GM23338 (cell line): ENCODE data around the gene EDN1. TPM values are rescaled to one million over a fixed set of nuclear protein-coding genes. Genes with fewer than 3 reads are reported as not detected.

Experiments used
- ATAC-seq: fragments of 200-7000 bp; cut with Tn5 transposase; 3 replicates; pipeline ENCODE4 v1.9.1; 2020
- DNase-seq: peaks from one replicate; pipeline ENCODE4 v3.0.0-alpha.2; 2015; ENCODE audit warnings: low spot score
- H2AFZ ChIP-seq: fragments of 200-600 bp; sonication (generic); 2 replicates; pipeline ENCODE4 v1.8.0; 2016; ENCODE audit warnings: antibody characterized with exemption, mild to moderate bottlenecking, moderate library complexity
- H3F3A ChIP-seq: fragments of 200-600 bp; sonication (generic); replicated peaks from 2 replicates; pipeline ENCODE4 v1.8.0; 2017; ENCODE audit warnings: antibody characterized with exemption, mixed run types, low read depth
- H3K27ac ChIP-seq: fragments of 200-600 bp; sonication (generic); 2 replicates; pipeline ENCODE4 v1.6.1; 2016; ENCODE audit warnings: low read depth
- H3K27me3 ChIP-seq: fragments of 200-600 bp; sonication (generic); 2 replicates; pipeline ENCODE4 v1.8.0; 2016; ENCODE audit warnings: mild to moderate bottlenecking, mixed run types, moderate library complexity; ENCODE audit not compliant: insufficient read depth
- H3K36me3 ChIP-seq: fragments of 200-600 bp; sonication (generic); 2 replicates; pipeline ENCODE4 v1.8.0; 2016; ENCODE audit warnings: mild to moderate bottlenecking; ENCODE audit not compliant: insufficient read depth
- H3K4me1 ChIP-seq: fragments of 200-600 bp; sonication (generic); 2 replicates; pipeline ENCODE4 v1.8.0; 2016; ENCODE audit warnings: mild to moderate bottlenecking, moderate library complexity; ENCODE audit not compliant: insufficient read depth
- H3K4me2 ChIP-seq: fragments of 200-600 bp; sonication (generic); 2 replicates; pipeline ENCODE4 v1.7.1; 2017; ENCODE audit warnings: mixed run types
- H3K4me3 ChIP-seq: fragments of 200-600 bp; sonication (generic); 2 replicates; pipeline ENCODE4 v1.6.1; 2016; ENCODE audit warnings: mixed run types
- H3K79me2 ChIP-seq: fragments of 200-600 bp; sonication (generic); replicated peaks from 2 replicates; pipeline ENCODE4 v1.8.0; 2017; ENCODE audit warnings: mild to moderate bottlenecking; ENCODE audit not compliant: insufficient read depth
- H3K9me2 ChIP-seq: fragments of 200-600 bp; sonication (generic); 2 replicates; pipeline ENCODE4 v1.8.0; 2017; ENCODE audit not compliant: insufficient read depth
- H4K20me1 ChIP-seq: fragments of 200-600 bp; sonication (generic); replicated peaks from 2 replicates; pipeline ENCODE4 v1.8.0; 2017; ENCODE audit warnings: mild to moderate bottlenecking; ENCODE audit not compliant: insufficient read depth
- H3K27ac Mint-ChIP-seq: 2 replicates; pipeline ENCODE4 v1.8.0; 2020; ENCODE audit warnings: inconsistent platforms, mild to moderate bottlenecking, moderate library complexity, mixed read lengths
- H3K27me3 Mint-ChIP-seq: 3 replicates; pipeline ENCODE4 v1.8.0; 2022; ENCODE audit warnings: low read depth, mild to moderate bottlenecking, moderate library complexity, mixed read lengths, inconsistent platforms; ENCODE audit not compliant: insufficient read depth, poor library complexity
- H3K36me3 Mint-ChIP-seq: 3 replicates; pipeline ENCODE4 v1.8.0; 2021; ENCODE audit warnings: low read depth, mild to moderate bottlenecking, inconsistent platforms, moderate library complexity, mixed read lengths
- H3K4me1 Mint-ChIP-seq: 3 replicates; pipeline ENCODE4 v1.8.0; 2020; ENCODE audit warnings: mild to moderate bottlenecking, inconsistent platforms, mixed read lengths
- H3K4me3 Mint-ChIP-seq: 3 replicates; pipeline ENCODE4 v1.8.0; 2021; ENCODE audit warnings: moderate library complexity, mild to moderate bottlenecking, inconsistent platforms, mixed read lengths
- H3K9me3 Mint-ChIP-seq: 3 replicates; pipeline ENCODE4 v1.8.0; 2020; ENCODE audit warnings: moderate library complexity, mild to moderate bottlenecking, inconsistent platforms, mixed read lengths
- CREB1 ChIP-seq: fragments of 250-450 bp; sonication (Bioruptor Pico); IDR thresholded peaks from 2 replicates; pipeline ENCODE4 v1.5.0; 2020; ENCODE audit warnings: low read depth, mild to moderate bottlenecking, moderate library complexity
- CTCF ChIP-seq, 2 experiments: fragments of 200-600 bp in 1 of 2; sonication (generic) in 1 of 2; conservative IDR thresholded peaks; 2 replicates each; pipeline versions ENCODE4 v1.5.1 to v1.6.1; 2016 to 2017; ENCODE audit warnings: antibody characterized with exemption in 2 of 2, low read depth in 2 of 2, mild to moderate bottlenecking in 2 of 2, moderate library complexity in 1 of 2
- ETS1 ChIP-seq: IDR thresholded peaks from 2 replicates; pipeline ENCODE4 v1.6.1; 2016; ENCODE audit warnings: antibody characterized with exemption
- EZH2 ChIP-seq: fragments of 200-600 bp; sonication (generic); IDR thresholded peaks from one replicate; pipeline ENCODE4 v1.8.0; 2017; ENCODE audit warnings: antibody characterized with exemption, mild to moderate bottlenecking, low read depth; ENCODE audit not compliant: unreplicated experiment
- EZH2phosphoT487 ChIP-seq: fragments of 200-600 bp; sonication (generic); IDR thresholded peaks from one replicate; pipeline ENCODE4 v1.8.1; 2018; ENCODE audit warnings: antibody characterized with exemption; ENCODE audit not compliant: unreplicated experiment
- JUNB ChIP-seq: IDR thresholded peaks from one replicate; pipeline ENCODE4 v1.6.1; 2016; ENCODE audit warnings: antibody characterized with exemption; ENCODE audit not compliant: unreplicated experiment
- NANOG ChIP-seq: IDR thresholded peaks from 2 replicates; pipeline ENCODE4 v1.6.1; 2016; ENCODE audit warnings: antibody characterized with exemption, borderline replicate concordance
- POLR2AphosphoS5 ChIP-seq: IDR thresholded peaks from 2 replicates; pipeline ENCODE4 v1.6.1; 2016; ENCODE audit warnings: antibody characterized with exemption, low read depth
- REST ChIP-seq: IDR thresholded peaks from one replicate; pipeline ENCODE4 v1.6.1; 2018; ENCODE audit warnings: antibody characterized with exemption; ENCODE audit not compliant: unreplicated experiment
- STAT1 ChIP-seq: IDR thresholded peaks from one replicate; pipeline ENCODE4 v1.6.1; 2016; ENCODE audit warnings: antibody characterized with exemption; ENCODE audit not compliant: unreplicated experiment
- ZNF114 ChIP-seq: fragments of 250-450 bp; sonication (Bioruptor Pico); IDR thresholded peaks from 2 replicates; pipeline ENCODE4 v1.5.0; 2020; ENCODE audit warnings: mild to moderate bottlenecking, moderate library complexity
- ZNF331 ChIP-seq: fragments of 250-450 bp; sonication (Bioruptor Pico); IDR thresholded peaks from 2 replicates; pipeline ENCODE4 v1.5.0; 2020; ENCODE audit warnings: low read depth, mild to moderate bottlenecking, moderate library complexity
- ZNF462 ChIP-seq: fragments of 250-450 bp; sonication (Bioruptor Pico); IDR thresholded peaks from 2 replicates; pipeline ENCODE4 v1.5.0; 2020; ENCODE audit warnings: mild to moderate bottlenecking, moderate library complexity
- polyA plus RNA-seq: library from polyadenylated mRNA; unstranded; fragments of >200 nt; fragmentation: Nextera tagmentation; extraction: Ambion mirVana; gene quantifications from 2 replicates; pipeline ENCODE4 v1.2.1, GENCODE V29; 2016
- total RNA-seq: library from RNA; depleted of rRNA; stranded (reverse); fragments of >200 nt; shearing (Covaris generic); gene quantifications from 2 replicates; pipeline ENCODE4 v1.2.3, GENCODE V29; 2014

Gene EDN1
- total and polyA plus RNA-seq, 2 experiments from 2014 or later = 0.80 to 1.2 TPM

- no peaks in the 10 kb centered on the region for H3K79me2 ChIP-seq
- H3K4me3 Mint-ChIP-seq = no peak overlapping the region
- no peaks in the 10 kb centered on the region for H4K20me1 ChIP-seq
- DNase-seq = no peak
- H3K4me2 ChIP-seq = no peak overlapping the region
- H3K27me3 ChIP-seq = peaks cover 22% of the 10 kb centered on the region
- no peak overlapping the region for H2AFZ ChIP-seq
- TF ChIP-seq ZNF462 (no peak), ZNF114 (CRISPR knock-in tag) (no peak), EZH2 (no peak), ETS1 (no peak), CTCF (conservative IDR thresholded peaks at IDR 0.05; ENCODE audit: low read depth in 2 of 2) (no peak), JUNB (no peak), STAT1 (no peak), ZNF331 (CRISPR knock-in tag) (no peak), POLR2AphosphoS5 (no peak), REST (no peak), NANOG (no peak), EZH2phosphoT487 (no peak), CREB1 (CRISPR knock-in tag) (no peak)
- peaks cover 19% of the 10 kb centered on the region for H3K4me1 ChIP-seq
- no peak overlapping the region for H3K4me3 ChIP-seq
- peaks cover 34% of the 10 kb centered on the region for H3K4me1 Mint-ChIP-seq
- no peak overlapping the region for H3K27ac Mint-ChIP-seq
- no peaks in the 10 kb centered on the region; the same call in 2 of the 3 replicates for H3K9me3 Mint-ChIP-seq
- no peak overlapping the region for H3K27ac ChIP-seq
- H3K27me3 Mint-ChIP-seq = peaks cover 24% of the 10 kb centered on the region
- H3F3A ChIP-seq = no peaks in the 10 kb centered on the region
- no peaks in the 10 kb centered on the region for H3K9me2 ChIP-seq
- H3K36me3 ChIP-seq = no peaks in the 10 kb centered on the region
- ATAC-seq = no peak
- no peaks in the 10 kb centered on the region for H3K36me3 Mint-ChIP-seq
Measured at GRCh38 chr6:12293931-12294807, 4.0 kb downstream of the EDN1 start.
